CD4-positive, alpha-beta T cell treated with Interferon alpha-2 for 1 hour (primary cell): ENCODE measurements around the gene FTO.
A peak's percentile ranks its signal among the peaks of the same experiment; 100 is the strongest.

Source experiments
- DNase-seq, 2 donors: peaks; one replicate each; pipeline ENCODE4 v3.0.0-alpha.2; 2020 to 2022

FTO gene

GRCh38 chr16:54193665-54194333, 489.8 kb downstream of the FTO start:
- peak; percentile 11 to 18 for DNase-seq

GRCh38 chr16:54194334-54194743, 490.4 kb downstream of the FTO start:
- DNase-seq: no peak

- DNase-seq: no peak
These were observed 493.8 kb downstream of the FTO start for GRCh38 chr16:54197758-54198157.

- DNase-seq: no peak
These were observed 495.7 kb downstream of the FTO start for GRCh38 chr16:54199487-54200160.

GRCh38 chr16:54200161-54200534, 496.2 kb downstream of the FTO start:
- DNase-seq: no peak

GRCh38 chr16:54200720-54201119, 496.8 kb downstream of the FTO start:
- DNase-seq: no peak

GRCh38 chr16:54201200-54201599, 497.2 kb downstream of the FTO start:
- DNase-seq: no peak
